Skeletal muscle tissue (tissue), 4 donors: ENCODE data around the gene GABBR2. TPM values are rescaled to one million over a fixed set of nuclear protein-coding genes. Genes with fewer than 3 reads are reported as not detected.

ENCODE experiments used
- H3K27ac ChIP-seq: one replicate; pipeline ENCODE4 v1.7.0; 2013; ENCODE audit warnings: mild to moderate bottlenecking, low read depth, low read length, inconsistent platforms
- H3K27me3 ChIP-seq, 3 donors: one replicate each; pipeline ENCODE4 v1.7.0; 2013; ENCODE audit warnings: low read length in 3 of 3; ENCODE audit not compliant: control insufficient read depth in 3 of 3, insufficient read depth in 3 of 3
- H3K36me3 ChIP-seq, 3 donors: one replicate each; pipeline ENCODE4 v1.7.0; 2013; ENCODE audit warnings: low read length in 3 of 3; ENCODE audit not compliant: control insufficient read depth in 3 of 3, insufficient read depth in 3 of 3
- H3K4me1 ChIP-seq, 3 donors: one replicate each; pipeline ENCODE4 v1.7.0; 2013; ENCODE audit warnings: low read length in 3 of 3, mild to moderate bottlenecking in 3 of 3; ENCODE audit not compliant: control insufficient read depth in 3 of 3, insufficient read depth in 3 of 3
- H3K4me3 ChIP-seq, 3 donors: one replicate each; pipeline ENCODE4 v1.7.0; 2013; ENCODE audit warnings: low read length in 3 of 3
- H3K9ac ChIP-seq, 3 donors: one replicate each; pipeline ENCODE4 v1.7.0; 2013; ENCODE audit warnings: low read length in 3 of 3, mild to moderate bottlenecking in 3 of 3, moderate library complexity in 2 of 3, low read depth in 1 of 3
- H3K9me3 ChIP-seq, 3 donors: one replicate each; pipeline ENCODE4 v1.7.0; 2013; ENCODE audit warnings: low read length in 3 of 3; ENCODE audit not compliant: control insufficient read depth in 3 of 3
- total RNA-seq: library from RNA; depleted of rRNA; stranded (reverse); fragments of >200 nt; gene quantifications from one replicate; pipeline ENCODE4 v1.2.3, GENCODE V29; 2014
- donor health status: Osteomylitis.

GABBR2 gene
- total RNA-seq, 1 donor from 2014 or later = under 0.01 TPM

DNA sequence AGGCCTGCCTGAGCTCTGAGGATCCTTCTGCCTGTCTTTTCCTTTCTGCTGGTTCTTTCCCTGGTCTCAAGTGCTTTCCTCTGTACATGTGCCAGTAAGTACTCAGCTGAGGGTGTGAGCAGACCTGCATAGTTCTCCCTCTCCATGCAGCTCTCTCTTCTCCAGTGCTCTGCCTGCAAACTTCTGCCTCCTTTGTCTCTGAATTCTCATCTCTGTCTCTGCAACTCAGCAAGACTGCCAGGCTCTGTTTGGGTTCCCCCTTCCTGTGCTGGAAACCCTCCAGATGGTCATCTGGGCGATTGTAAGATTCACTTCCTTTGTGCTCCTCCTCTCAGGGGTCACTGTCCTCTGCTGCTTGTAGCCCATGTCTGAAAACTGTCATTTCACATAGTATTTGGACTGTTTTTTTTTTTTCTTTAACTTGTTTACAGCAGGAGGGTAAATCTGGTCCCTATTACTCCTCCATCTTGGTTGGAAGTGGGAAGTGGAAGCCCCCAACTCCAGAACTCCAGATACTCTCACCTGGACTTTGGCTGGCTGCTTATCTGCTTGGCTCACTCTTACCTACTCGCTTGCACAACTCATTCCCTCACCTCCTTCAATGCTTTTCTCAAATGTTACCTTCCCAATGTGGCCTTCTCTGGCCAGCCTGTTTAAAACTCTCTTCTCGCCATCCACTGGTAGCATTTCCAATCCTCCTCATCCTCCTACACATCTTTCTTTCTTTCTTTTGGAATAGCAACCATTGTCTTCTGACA is 278.0 kb downstream of the GABBR2 start:
- H3K36me3 ChIP-seq = no peaks in the 10 kb centered on the region
- no peaks in the 10 kb centered on the region for H3K4me1 ChIP-seq
- H3K9me3 ChIP-seq = no peaks in the 10 kb centered on the region
- no peak overlapping the region for H3K9ac ChIP-seq
- no peak overlapping the region for H3K27ac ChIP-seq
- no peak overlapping the region for H3K4me3 ChIP-seq
- H3K27me3 ChIP-seq = no peaks in the 10 kb centered on the region

DNA sequence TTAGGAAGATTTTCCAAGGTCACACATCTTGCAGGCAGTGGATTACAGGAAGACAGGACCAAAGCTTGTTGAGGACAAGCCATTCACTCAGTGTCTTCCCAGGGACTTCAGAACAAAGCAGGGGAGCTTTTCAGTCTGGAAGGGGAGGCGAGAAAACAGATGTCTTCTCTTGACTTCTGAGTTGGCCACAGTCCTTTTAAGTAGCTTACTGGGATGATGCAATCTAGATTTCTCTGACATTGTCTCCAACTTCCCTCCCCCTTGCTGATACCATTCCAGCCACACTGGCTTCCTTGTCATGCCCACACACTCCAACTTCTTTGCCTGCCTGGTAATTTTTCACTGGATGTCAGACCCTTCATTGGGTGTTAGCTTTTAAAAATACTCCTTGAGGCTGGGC is 279.1 kb downstream of the GABBR2 start:
- no peaks in the 10 kb centered on the region for H3K4me1 ChIP-seq
- H3K9ac ChIP-seq = no peak overlapping the region
- H3K27me3 ChIP-seq = no peaks in the 10 kb centered on the region
- no peaks in the 10 kb centered on the region for H3K9me3 ChIP-seq
- H3K4me3 ChIP-seq = no peak overlapping the region
- H3K27ac ChIP-seq = no peak overlapping the region
- no peaks in the 10 kb centered on the region for H3K36me3 ChIP-seq

DNA sequence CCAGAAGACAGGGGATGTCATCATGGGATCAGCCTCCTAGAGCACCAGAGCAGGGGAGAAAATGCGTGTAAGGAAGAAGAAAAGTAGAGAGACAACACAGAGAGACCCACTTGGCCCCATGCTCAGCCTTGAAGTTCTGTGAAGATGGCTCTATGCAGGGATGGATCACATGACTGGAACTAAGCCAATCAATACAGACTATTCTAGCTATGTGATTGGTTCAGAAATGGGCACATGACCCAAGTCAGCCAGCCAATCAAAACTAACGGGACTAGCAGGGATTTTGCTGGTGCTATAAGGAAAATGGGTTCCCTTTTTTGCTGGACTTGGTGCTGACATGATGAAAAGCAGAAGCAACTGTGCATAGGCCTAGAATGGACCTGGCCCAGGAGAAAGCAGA is 280.3 kb downstream of the GABBR2 start:
- no peaks in the 10 kb centered on the region for H3K4me1 ChIP-seq
- no peaks in the 10 kb centered on the region for H3K36me3 ChIP-seq
- no peak overlapping the region for H3K9ac ChIP-seq
- no peak overlapping the region for H3K4me3 ChIP-seq
- H3K27me3 ChIP-seq = no peaks in the 10 kb centered on the region
- H3K9me3 ChIP-seq = no peaks in the 10 kb centered on the region
- H3K27ac ChIP-seq = no peak overlapping the region

DNA sequence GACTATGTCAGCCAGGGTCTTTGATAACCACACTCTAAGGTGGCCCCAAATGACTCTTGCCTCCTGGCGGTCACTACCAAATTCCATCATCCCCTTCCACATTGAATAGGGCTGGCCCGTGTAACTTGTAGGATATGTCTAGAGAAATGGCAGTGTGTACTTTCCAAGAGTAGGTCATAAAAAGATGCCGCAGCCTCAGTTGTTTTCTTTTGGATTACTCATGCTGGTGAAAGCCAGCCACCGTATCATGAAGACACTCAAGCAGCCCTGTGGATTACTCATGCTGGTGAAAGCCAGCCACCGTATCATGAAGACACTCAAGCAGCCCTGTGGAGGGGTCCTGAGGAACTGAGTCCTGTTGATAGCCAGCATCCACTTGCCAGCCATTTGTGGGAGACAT is 281.2 kb downstream of the GABBR2 start:
- Histone ChIP-seq H3K27me3 (no peaks in the 10 kb centered on the region), H3K4me3 (no peak overlapping the region), H3K9ac (no peak overlapping the region)

DNA sequence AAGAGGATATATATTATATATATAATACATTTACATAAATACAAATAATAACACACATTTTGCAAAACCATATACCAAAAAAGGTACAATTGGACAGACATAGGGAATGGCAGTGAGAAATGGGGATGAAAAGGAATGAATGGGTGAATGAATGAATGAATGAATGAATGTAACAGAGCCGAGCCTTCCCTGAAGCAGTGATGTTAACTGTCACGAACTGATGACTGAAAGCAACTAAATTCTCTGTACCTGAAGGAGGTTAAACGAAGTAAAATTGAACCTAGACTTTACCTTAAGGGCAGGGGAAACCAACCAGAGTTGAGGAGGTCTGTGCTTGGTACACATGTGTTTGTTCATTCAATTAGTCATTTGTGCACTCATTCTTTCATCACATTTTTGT is 283.7 kb downstream of the GABBR2 start:
- Histone ChIP-seq H3K9ac (no peak overlapping the region), H3K36me3 (no peaks in the 10 kb centered on the region), H3K4me1 (no peaks in the 10 kb centered on the region), H3K27me3 (no peaks in the 10 kb centered on the region), H3K9me3 (no peaks in the 10 kb centered on the region), H3K4me3 (no peak overlapping the region), H3K27ac (no peak overlapping the region)

More for the DNA sequence above, 281.2 kb downstream of the GABBR2 start:
- Histone ChIP-seq H3K4me1 (no peaks in the 10 kb centered on the region), H3K9me3 (no peaks in the 10 kb centered on the region), H3K36me3 (no peaks in the 10 kb centered on the region), H3K27ac (no peak overlapping the region)

DNA sequence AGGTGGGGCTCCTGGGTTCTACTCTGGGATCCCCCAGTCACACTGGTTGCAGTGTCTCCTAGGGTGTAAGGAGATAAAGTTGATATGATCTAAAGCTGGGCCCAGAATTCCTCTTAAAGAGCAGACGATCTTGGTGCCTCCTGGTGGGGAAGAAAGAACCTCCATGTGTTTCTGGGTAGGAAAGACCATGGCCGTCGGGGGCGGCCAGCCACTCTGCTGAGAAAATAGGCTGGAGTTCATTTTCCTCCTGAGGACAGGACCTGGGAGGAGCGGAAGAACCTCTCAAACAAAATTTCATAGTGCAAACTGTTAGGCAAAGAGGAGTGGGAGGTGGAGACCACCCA is 289.5 kb downstream of the GABBR2 start:
- no peaks in the 10 kb centered on the region for H3K36me3 ChIP-seq

DNA sequence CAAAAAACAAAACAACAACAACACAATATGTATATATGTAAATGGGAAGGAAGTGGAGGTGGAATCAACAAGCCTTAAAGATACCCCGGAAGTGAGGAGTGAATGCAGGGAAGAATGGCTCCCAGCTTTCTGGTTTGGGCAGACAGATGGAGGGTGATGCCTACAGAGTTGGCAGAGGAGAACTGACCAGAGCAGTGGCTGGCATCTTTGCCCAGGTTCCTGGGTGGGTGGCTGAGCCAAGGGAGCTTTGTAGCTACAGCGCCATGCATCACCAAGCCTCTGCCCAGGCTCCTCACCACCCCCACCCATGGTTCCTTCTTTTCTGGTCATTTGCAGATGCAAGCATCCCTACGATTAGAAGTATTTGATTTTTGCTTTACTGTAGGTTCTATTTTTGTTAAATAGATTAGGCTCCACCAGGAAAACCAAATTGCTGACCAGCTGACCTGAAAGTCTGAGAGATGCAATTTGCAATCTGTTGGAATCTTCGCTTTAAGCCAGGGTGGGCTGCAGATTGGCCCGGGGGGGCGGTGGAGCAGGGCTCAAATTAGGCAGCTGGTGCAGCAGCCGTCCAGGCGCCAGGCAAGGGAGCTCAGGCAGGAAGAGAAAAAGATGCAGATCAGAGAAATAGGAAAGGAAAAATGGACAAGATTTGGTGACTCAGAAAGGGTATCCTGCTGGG is 290.0 kb downstream of the GABBR2 start:
- Histone ChIP-seq H3K4me1 (no peaks in the 10 kb centered on the region), H3K9ac (no peak overlapping the region), H3K36me3 (no peaks in the 10 kb centered on the region), H3K4me3 (no peak overlapping the region), H3K9me3 (no peaks in the 10 kb centered on the region), H3K27ac (no peak overlapping the region), H3K27me3 (peaks cover 4 to 7% (median 4%) of the 10 kb centered on the region in 3 donors)

More for the DNA sequence above, 289.5 kb downstream of the GABBR2 start:
- H3K4me1 ChIP-seq = no peaks in the 10 kb centered on the region
- peaks cover 4 to 7% (median 4%) of the 10 kb centered on the region in 3 donors for H3K27me3 ChIP-seq
- no peaks in the 10 kb centered on the region for H3K9me3 ChIP-seq
- H3K27ac ChIP-seq = no peak overlapping the region
- H3K4me3 ChIP-seq = no peak overlapping the region
- no peak overlapping the region for H3K9ac ChIP-seq

DNA sequence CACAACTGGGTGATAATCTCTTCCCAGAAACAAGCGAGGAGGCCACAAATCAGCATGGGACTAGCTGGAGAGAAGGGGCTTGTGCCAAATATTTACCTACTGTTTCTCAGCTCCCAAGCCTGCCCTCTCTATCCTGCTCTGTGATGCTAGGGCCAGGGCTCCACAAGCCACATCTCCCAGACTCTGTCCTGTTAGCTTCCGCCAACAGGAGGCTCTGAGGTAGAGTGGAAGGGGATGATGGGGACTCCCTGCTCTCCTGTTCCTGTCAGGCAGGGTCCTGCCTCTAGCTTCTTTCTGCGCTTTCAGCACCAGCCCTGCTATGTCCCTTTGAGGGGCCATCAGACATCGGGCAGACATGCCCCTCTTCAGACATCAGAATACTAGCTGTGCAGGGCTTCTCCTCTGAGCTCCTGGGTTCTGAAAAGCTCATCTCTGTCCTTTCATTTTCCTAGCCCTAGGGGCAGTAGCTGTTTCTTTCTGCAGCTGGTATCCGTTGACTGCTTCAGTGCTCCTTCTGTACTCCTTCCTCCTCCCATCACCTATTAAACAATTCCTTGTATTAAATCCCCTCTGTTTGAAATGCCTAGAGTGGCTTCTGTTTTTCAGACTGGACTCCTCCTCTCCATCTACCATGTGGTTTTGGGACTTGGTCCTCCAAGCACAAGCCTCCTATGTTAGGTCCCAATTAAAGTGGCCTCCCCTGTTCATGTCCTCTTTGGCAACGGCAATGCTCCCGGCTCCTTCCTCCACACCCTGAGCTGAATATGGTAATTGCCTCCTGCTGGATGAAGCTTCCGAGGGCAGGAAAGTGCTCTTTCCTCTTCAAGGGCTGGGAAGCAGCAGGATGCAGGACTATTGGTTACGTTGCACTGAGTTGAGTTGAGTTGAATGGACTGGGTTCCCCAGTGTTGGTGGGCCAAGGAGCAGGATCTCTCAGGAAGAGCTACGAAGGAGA is 292.2 kb downstream of the GABBR2 start:
- H3K9ac ChIP-seq = no peak overlapping the region
- no peaks in the 10 kb centered on the region for H3K9me3 ChIP-seq
- H3K27ac ChIP-seq = no peak overlapping the region

DNA sequence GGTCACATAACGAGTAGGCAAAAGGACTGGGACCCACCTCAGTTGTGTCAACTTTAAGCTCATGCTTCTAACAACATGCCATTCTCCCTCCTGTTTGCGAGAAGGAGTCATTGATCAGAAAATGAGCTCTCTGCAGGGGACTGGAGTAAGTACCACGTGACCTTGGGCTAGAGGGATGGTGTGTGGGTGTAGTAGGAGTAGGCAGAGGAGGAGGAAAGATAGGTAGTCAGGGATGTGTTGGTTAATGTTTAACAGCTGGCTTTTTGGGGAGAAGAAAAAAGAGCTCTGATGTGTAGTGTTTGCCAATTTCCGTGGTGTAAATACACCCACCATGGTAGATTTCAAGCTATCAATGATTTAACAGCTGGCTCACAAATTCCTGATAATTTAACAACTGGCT is 293.0 kb downstream of the GABBR2 start:
- Histone ChIP-seq H3K9me3 (no peaks in the 10 kb centered on the region), H3K4me3 (no peak overlapping the region), H3K27me3 (peaks cover 4 to 7% (median 4%) of the 10 kb centered on the region in 3 donors), H3K36me3 (no peaks in the 10 kb centered on the region), H3K27ac (no peak overlapping the region), H3K9ac (no peak overlapping the region), H3K4me1 (no peaks in the 10 kb centered on the region)

More for the DNA sequence above, 292.2 kb downstream of the GABBR2 start:
- Histone ChIP-seq H3K36me3 (no peaks in the 10 kb centered on the region), H3K4me1 (no peaks in the 10 kb centered on the region), H3K27me3 (peaks cover 4 to 7% (median 4%) of the 10 kb centered on the region in 3 donors), H3K4me3 (no peak overlapping the region)
